Measurements from ENCODE around the gene AEN. TPM values are rescaled to one million over a fixed set of nuclear protein-coding genes. Genes with fewer than 3 reads are reported as not detected.

Gene AEN
- total RNA-seq, 4 donors from 2014 or later: 13.3 to 29.0 (median 23.4) TPM

DNA sequence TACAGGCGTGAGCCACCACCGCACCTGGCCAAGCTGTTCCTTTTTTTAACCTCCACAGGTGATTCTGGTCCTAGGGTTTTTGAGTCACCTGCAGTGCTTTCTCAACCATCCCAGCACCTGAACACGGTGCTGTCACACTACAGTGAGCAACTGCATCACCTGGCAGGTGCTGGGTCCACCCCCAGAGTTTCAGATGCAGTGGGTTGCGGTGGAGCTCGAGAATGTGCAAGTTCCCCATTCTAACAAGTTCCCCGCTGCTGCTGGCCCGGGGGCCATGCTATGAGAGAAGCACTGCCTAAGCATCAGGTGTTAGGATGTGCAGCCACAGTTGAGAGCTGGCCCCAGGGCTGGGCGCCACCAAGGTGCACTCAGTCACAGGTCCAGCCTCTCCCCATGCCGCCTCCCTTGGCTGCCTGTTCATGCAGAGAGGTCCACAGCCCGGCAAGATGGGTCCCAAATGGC lies 35.7 kb downstream of the AEN start:
- H3K27me3 ChIP-seq: peaks cover 0 to 11% (median 0%) of the 10 kb centered on the region in 4 donors
- DNase-seq (ENCODE audit: extremely low spot score): no peak
- H3K36me3 ChIP-seq: no peaks in the 10 kb centered on the region
- H3K4me1 ChIP-seq: peaks cover 4 to 11% (median 8%) of the 10 kb centered on the region in 4 donors
- WGBS: 89% methylated on average over 4 of the region's 10 CpGs
- intact Hi-C loops (cut with DNase I): loop anchor here (5.0 kb wide), 1 partner anchor 176 kb away; no protein-coding TSS in a partner anchor
- H3K4me3 ChIP-seq: no peak overlapping the region
- no peak for TF ChIP-seq EP300 (IDR thresholded peaks at IDR 0.05)
- TF ChIP-seq, protein P1, sequence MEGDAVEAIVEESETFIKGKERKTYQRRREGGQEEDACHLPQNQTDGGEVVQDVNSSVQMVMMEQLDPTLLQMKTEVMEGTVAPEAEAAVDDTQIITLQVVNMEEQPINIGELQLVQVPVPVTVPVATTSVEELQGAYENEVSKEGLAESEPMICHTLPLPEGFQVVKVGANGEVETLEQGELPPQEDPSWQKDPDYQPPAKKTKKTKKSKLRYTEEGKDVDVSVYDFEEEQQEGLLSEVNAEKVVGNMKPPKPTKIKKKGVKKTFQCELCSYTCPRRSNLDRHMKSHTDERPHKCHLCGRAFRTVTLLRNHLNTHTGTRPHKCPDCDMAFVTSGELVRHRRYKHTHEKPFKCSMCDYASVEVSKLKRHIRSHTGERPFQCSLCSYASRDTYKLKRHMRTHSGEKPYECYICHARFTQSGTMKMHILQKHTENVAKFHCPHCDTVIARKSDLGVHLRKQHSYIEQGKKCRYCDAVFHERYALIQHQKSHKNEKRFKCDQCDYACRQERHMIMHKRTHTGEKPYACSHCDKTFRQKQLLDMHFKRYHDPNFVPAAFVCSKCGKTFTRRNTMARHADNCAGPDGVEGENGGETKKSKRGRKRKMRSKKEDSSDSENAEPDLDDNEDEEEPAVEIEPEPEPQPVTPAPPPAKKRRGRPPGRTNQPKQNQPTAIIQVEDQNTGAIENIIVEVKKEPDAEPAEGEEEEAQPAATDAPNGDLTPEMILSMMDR (IDR thresholded peaks at IDR 0.05): no peak
- no peak for TF ChIP-seq POLR2AphosphoS5 (IDR thresholded peaks at IDR 0.05)
- no peak for TF ChIP-seq POLR2A (IDR thresholded peaks at IDR 0.05; ENCODE audit: low read depth)
- H3K27ac ChIP-seq (replicated peaks in 1 of 4): no peak overlapping the region
- no peaks in the 10 kb centered on the region for H3K9me3 ChIP-seq

DNA sequence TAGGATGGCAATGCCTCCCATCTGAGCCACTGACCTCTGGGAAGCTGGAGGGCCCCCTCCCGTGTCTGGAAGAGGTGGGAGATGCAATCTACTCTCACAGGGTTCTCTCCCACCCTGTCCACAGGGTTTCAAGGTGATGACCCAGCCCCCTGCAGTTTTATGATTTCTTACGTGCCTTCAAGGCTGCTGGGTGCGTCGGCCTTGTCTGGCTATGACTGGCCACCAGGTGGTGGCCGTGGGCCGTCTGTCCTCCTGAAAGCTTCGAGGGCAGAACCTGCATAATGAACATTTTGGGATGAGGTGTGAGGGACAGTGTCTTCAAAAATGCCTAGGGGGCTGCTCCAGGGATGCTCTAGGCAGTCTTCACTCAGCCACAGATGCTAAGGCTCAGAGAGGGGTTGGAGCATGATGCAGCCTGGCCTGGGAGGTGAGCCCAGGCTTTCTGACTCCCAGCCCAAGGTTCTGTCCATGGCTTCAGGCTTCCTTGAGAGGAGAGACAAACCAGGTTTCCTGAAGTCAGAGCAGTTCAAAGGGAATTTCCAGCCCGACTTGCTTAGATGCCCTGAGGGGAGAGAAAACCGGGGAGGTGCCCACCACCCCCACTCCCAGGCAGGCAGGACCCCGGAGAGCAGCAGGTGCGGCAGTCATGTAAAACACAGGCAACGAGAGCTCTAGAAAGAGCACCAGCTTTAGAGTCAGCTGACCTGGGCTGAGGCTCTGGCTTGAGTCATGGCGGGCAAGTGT lies 36.4 kb downstream of the AEN start:
- H3K4me1 ChIP-seq: peaks cover 4 to 11% (median 8%) of the 10 kb centered on the region in 4 donors
- H3K4me3 ChIP-seq: no peak overlapping the region
- H3K36me3 ChIP-seq: no peaks in the 10 kb centered on the region
- TF ChIP-seq, protein P1 (IDR thresholded peaks at IDR 0.05): peak; percentile 54 to 75 (median 65)
- TF ChIP-seq POLR2AphosphoS5 (IDR thresholded peaks at IDR 0.05): no peak
- H3K27ac ChIP-seq (replicated peaks in 1 of 4): no peak overlapping the region
- peaks cover 0 to 11% (median 0%) of the 10 kb centered on the region in 4 donors for H3K27me3 ChIP-seq
- intact Hi-C loops (cut with DNase I): loop anchor here (5.0 kb wide), 1 partner anchor 175 kb away; no protein-coding TSS in a partner anchor
- peak; percentile 92 for DNase-seq (ENCODE audit: extremely low spot score)
- 39% methylated on average over 12 of the region's 13 CpGs for WGBS
- no peaks in the 10 kb centered on the region for H3K9me3 ChIP-seq

DNA sequence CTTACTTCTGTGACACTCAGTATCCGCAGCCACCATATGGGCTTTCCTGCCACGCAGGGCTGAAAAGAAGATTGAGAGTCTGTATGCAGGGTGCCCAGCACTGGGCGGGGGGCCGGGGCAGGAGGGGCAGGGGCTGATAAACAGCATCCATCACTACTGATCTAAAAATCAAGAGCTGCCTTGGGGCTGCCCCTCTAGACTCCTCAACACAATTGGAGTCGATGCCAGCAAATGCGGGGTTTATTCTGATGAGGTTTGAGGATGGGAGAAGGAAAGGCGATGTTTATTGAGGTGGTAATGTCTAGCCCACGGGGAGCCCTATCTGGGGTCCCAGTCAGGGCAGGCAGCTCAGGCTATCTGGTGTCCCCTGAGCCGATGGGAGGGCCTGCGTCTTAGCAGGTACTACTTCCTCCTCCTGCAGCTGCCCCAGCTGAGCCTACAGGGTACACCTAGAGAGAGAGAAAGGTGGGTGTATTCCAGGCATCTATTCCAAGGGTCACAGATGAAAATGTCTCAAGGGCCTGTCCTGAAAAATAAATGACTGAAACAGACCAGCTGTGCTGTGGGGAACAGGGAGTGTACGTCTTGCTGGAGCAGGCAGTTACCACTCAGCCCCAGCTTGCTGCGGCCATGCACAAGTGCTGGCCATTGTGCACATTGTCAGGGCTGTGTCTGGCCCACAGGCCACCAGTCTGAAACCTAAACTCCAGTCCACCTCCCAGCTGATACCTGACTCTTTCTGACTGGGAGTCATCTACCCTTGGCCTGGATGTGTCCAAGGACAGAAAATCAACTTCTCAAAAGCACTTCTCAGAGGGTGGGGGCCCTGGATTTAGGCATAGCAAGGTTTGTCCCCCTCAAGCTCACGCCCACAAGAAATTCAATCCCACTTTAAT lies 37.2 kb downstream of the AEN start:
- H3K27ac ChIP-seq (replicated peaks in 1 of 4): no peak overlapping the region

More for the DNA sequence above, 37.2 kb downstream of the AEN start:
- DNase-seq (ENCODE audit: extremely low spot score): peak; percentile 89
- Histone ChIP-seq H3K36me3 (no peaks in the 10 kb centered on the region), H3K9me3 (no peaks in the 10 kb centered on the region), H3K27me3 (peaks cover 0 to 11% (median 0%) of the 10 kb centered on the region in 4 donors), H3K4me1 (peaks cover 4 to 11% (median 8%) of the 10 kb centered on the region in 4 donors), H3K4me3 (no peak overlapping the region)
- TF ChIP-seq, protein P1 (IDR thresholded peaks at IDR 0.05): no peak
- TF ChIP-seq POLR2A (IDR thresholded peaks at IDR 0.05; ENCODE audit: low read depth) (no peak), POLR2AphosphoS5 (IDR thresholded peaks at IDR 0.05) (no peak), EP300 (IDR thresholded peaks at IDR 0.05) (no peak)
- intact Hi-C loops (cut with DNase I): loop anchor here (5.0 kb wide), 1 partner anchor 174 kb away; no protein-coding TSS in a partner anchor
- WGBS: 73% methylated on average over 11 of the region's 13 CpGs
